ENCODE results near the gene OR6K3.

OR6K3 gene, protein sequence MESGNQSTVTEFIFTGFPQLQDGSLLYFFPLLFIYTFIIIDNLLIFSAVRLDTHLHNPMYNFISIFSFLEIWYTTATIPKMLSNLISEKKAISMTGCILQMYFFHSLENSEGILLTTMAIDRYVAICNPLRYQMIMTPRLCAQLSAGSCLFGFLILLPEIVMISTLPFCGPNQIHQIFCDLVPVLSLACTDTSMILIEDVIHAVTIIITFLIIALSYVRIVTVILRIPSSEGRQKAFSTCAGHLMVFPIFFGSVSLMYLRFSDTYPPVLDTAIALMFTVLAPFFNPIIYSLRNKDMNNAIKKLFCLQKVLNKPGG

DNA sequence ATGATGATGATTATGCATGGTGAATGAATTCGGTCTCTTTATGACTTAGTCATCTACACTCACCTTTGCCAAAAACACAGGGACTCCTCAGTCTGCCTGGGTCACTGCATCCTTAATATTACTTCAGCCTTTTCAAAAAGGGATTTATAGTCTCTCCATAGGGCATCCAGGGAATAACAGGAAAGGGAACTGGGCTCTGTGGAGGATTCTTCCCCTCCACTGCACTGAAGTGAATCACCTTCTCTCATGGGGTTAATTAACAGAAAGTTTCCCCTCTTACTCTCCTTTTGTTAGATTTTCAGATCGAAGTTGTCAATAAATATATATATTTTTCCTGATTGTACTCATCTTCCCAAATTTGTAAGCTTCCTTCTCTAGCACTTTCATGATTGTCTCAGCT, at the start of gene OR6K3:
OR6K3 (minus strand) TSS at position 101 of the 400 bp plus-strand sequence. CDS start 2,605 bp downstream, outside the sequence.
- no peak for DNase-seq (ENCODE audit: extremely low read depth, low read depth)
- TF ChIP-seq, protein P1, sequence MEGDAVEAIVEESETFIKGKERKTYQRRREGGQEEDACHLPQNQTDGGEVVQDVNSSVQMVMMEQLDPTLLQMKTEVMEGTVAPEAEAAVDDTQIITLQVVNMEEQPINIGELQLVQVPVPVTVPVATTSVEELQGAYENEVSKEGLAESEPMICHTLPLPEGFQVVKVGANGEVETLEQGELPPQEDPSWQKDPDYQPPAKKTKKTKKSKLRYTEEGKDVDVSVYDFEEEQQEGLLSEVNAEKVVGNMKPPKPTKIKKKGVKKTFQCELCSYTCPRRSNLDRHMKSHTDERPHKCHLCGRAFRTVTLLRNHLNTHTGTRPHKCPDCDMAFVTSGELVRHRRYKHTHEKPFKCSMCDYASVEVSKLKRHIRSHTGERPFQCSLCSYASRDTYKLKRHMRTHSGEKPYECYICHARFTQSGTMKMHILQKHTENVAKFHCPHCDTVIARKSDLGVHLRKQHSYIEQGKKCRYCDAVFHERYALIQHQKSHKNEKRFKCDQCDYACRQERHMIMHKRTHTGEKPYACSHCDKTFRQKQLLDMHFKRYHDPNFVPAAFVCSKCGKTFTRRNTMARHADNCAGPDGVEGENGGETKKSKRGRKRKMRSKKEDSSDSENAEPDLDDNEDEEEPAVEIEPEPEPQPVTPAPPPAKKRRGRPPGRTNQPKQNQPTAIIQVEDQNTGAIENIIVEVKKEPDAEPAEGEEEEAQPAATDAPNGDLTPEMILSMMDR (IDR thresholded peaks at IDR 0.05; ENCODE audit: low read depth, low read length, missing control alignments) = no peak
- no peak within 1 kb of the TSS for H3K4me3 ChIP-seq (replicated peaks; ENCODE audit: low read depth, low read length)

DNA sequence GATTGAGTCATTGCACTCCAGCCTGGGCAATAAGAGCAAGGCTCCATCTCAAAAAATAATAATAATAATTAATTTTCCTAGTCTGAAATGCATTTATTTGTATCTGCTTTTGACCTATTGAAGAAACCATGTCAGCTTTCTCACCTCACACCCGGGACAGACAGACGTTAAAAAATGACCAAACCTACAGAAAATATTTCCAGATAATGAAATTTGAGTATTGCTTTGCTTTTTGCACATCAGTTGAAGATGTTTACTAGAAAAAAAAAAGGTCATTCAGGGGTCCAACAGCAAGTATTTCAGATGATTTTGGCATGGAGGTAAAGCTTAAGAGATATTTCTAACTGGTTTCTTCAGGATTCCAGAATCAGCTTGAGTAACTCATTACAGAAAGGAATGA, 33.9 kb upstream of the OR6K3 start, which contains the start of gene OR6K6:
OR6K6 (plus strand) TSS at position 301 of the 400 bp plus-strand sequence. CDS start 168 bp downstream, outside the sequence.
- no peak within 1 kb of the TSS for H3K4me3 ChIP-seq (replicated peaks; ENCODE audit: low read depth, low read length)
- TF ChIP-seq, protein P1 (IDR thresholded peaks at IDR 0.05; ENCODE audit: low read depth, low read length, missing control alignments) = no peak
- no peak for DNase-seq (ENCODE audit: extremely low read depth, low read depth)

DNA sequence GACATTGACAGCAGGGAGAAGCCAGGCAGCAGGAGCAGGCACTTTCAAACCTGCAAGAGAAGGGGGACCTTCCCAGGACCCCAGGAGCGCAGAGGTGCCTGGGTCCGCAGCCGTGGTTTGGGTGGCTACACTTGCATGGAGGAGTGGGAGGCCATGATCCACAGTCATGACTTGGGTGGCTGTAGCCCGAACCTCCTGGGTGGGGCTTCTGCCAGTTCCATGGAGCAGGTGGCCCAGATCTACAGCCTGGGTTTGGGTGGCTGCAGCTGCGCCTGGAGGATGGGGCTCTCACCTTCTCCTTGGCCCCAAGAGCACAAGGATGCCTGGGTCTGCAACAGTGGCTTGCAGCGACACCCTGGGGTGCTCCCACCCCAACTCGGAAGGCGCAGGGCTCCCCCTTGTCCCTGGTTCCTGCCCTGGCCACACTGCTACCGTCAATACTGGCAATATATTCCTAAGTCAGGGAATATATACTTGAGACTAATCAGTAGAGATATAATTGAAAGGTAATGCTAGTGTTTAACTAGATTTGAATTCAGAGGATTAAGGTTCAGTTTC, 31.7 kb upstream of the OR6K3 start:
- TF ChIP-seq, protein P1 (IDR thresholded peaks at IDR 0.05; ENCODE audit: low read depth, low read length, missing control alignments) = no peak
- H3K4me3 ChIP-seq (replicated peaks; ENCODE audit: low read depth, low read length) = no peak overlapping the region
- DNase-seq (ENCODE audit: extremely low read depth, low read depth) = no peak

DNA sequence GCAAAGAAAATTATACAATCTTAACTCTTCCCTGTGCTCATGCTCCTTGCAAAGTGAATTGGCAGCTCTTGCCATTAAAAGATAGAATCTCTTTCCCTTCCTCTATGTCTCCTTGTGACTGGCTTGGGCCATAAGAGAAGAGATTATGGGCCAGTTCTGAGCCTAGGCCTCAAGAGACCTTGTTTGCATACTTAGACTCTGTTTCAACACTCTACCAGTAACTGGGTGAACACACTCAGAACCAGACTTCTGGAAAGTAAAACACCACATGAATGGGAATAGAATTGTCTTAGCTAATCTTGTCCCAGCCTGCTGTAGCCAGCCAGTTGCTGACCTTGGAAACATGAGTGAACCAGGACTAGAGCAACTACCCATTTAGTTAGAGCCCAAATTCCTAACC, 15.3 kb upstream of the OR6K3 start:
- H3K4me3 ChIP-seq (replicated peaks; ENCODE audit: low read depth, low read length) = no peak overlapping the region
- TF ChIP-seq, protein P1 (IDR thresholded peaks at IDR 0.05; ENCODE audit: low read depth, low read length, missing control alignments) = no peak
- no peak for DNase-seq (ENCODE audit: extremely low read depth, low read depth)

DNA sequence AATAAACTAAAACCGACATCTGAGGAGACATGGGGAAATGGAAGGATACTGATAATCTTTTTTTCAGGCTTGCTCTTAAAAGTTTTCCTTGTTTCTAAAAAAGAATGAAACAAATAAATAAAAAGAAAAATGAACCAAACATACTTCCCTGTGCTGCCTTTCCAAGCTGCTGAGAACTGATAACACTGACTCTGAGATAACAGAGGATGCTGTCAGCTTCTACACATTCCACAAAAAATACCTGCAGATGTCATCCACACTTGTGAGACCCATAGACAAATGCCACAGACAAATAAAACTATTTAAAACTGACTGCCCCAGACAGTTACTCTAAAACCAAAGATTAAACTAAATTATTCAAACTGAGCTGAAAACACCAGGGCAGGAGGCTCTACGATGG, 12.0 kb upstream of the OR6K3 start:
- no peak for DNase-seq (ENCODE audit: extremely low read depth, low read depth)
- TF ChIP-seq, protein P1 (IDR thresholded peaks at IDR 0.05; ENCODE audit: low read depth, low read length, missing control alignments) = no peak
- H3K4me3 ChIP-seq (replicated peaks; ENCODE audit: low read depth, low read length) = no peak overlapping the region

DNA sequence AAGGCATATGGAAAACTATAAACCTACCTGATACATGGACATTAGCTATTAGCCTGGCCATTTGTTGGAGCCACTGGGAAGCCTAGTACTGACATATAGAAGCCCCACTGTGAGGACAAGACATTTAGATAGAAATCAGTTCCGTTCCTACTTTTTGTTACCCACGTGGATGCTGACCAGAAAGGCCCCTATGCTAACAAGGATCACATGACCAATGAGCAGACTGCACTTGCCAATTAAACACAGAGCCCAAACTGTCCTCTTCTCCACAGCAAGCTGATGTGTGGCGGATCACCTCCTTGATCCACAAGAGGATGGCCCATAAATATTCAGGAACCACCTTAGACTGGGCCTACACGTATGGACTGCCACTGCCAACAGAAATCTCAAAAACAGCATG, 11.2 kb upstream of the OR6K3 start:
- DNase-seq (ENCODE audit: extremely low read depth, low read depth) = no peak
- TF ChIP-seq, protein P1 (IDR thresholded peaks at IDR 0.05; ENCODE audit: low read depth, low read length, missing control alignments) = no peak
- H3K4me3 ChIP-seq (replicated peaks; ENCODE audit: low read depth, low read length) = no peak overlapping the region

Measured in HFF-Myc (cell line).